ENCODE data around the gene IL15RA. TPM values are rescaled to one million over a fixed set of nuclear protein-coding genes. Genes with fewer than 3 reads are reported as not detected.

Gene IL15RA
- total RNA-seq, 2 experiments from 2014 or later = 23.5 to 25.1 TPM

- intact Hi-C loops (cut with micrococcal nuclease) = no loop called here
- POLR2A ChIA-PET = interaction anchor here (0.5 to 0.6 kb wide), 2 partner anchors 67 to 110 kb away, joined by 3 read pairs; no protein-coding TSS in a partner anchor
- H3K9me3 Mint-ChIP-seq = no peaks in the 10 kb centered on the region
- H3K27me3 Mint-ChIP-seq = no peaks in the 10 kb centered on the region
- CTCF ChIA-PET = interaction anchor here (0.9 to 1.6 kb wide), 2 partner anchors 11 to 79 kb away, joined by 3 read pairs; partner anchors contain the start of genes ANKRD16 and FBH1
- ATAC-seq = no peak
- DNase-seq = no peak
- no peak overlapping the region for H3K27ac Mint-ChIP-seq
- H3K4me3 Mint-ChIP-seq = no peak overlapping the region
- no peak for TF ChIP-seq CTCF (IDR thresholded peaks at IDR 0.05)
- peaks cover 20% of the 10 kb centered on the region for H3K36me3 Mint-ChIP-seq (ENCODE audit: low read depth)
- H3K4me1 Mint-ChIP-seq (ENCODE audit: low read depth) = peaks cover 34% of the 10 kb centered on the region
Observed at GRCh38 chr10:5968681-5969453, 8.5 kb downstream of the IL15RA start.

GRCh38 chr10:5968037-5968680 lies 9.2 kb downstream of the IL15RA start:
- no peak overlapping the region for H3K4me3 Mint-ChIP-seq
- H3K36me3 Mint-ChIP-seq (ENCODE audit: low read depth) = peaks cover 24% of the 10 kb centered on the region
- intact Hi-C loops (cut with micrococcal nuclease) = no loop called here
- peaks cover 28% of the 10 kb centered on the region for H3K4me1 Mint-ChIP-seq (ENCODE audit: low read depth)
- ChIA-PET CTCF (interaction anchor here (0.9 to 1.6 kb wide), 2 partner anchors 10 to 78 kb away, joined by 3 read pairs; partner anchors contain the start of genes ANKRD16 and FBH1), POLR2A (no interaction called here)
- H3K27ac Mint-ChIP-seq = no peak overlapping the region
- TF ChIP-seq CTCF (IDR thresholded peaks at IDR 0.05) = no peak
- DNase-seq = no peak
- ATAC-seq = no peak
- no peaks in the 10 kb centered on the region for H3K9me3 Mint-ChIP-seq
- H3K27me3 Mint-ChIP-seq = no peaks in the 10 kb centered on the region

GRCh38 chr10:5965266-5965665 lies 12.1 kb downstream of the IL15RA start:
- DNase-seq (no peak), ATAC-seq (no peak)
- Mint-ChIP-seq H3K4me3 (no peak overlapping the region), H3K27ac (no peak overlapping the region), H3K36me3 (ENCODE audit: low read depth) (peaks cover 34% of the 10 kb centered on the region), H3K4me1 (ENCODE audit: low read depth) (peaks cover 7% of the 10 kb centered on the region), H3K9me3 (no peaks in the 10 kb centered on the region), H3K27me3 (no peaks in the 10 kb centered on the region)
- intact Hi-C loops (cut with micrococcal nuclease) = no loop called here
- ChIA-PET POLR2A (interaction anchor here (1.0 to 1.3 kb wide), 2 partner anchors 11 to 79 kb away, joined by 3 to 4 read pairs; no protein-coding TSS in a partner anchor), CTCF (no interaction called here)
- TF ChIP-seq CTCF (IDR thresholded peaks at IDR 0.05) = no peak

- intact Hi-C loops (cut with micrococcal nuclease) = no loop called here
- H3K27ac Mint-ChIP-seq = no peak overlapping the region
- ChIA-PET POLR2A (interaction anchor here (1.0 to 1.3 kb wide), 2 partner anchors 12 to 78 kb away, joined by 3 to 4 read pairs; no protein-coding TSS in a partner anchor), CTCF (no interaction called here)
- no peak for ATAC-seq
- H3K27me3 Mint-ChIP-seq = no peaks in the 10 kb centered on the region
- TF ChIP-seq CTCF (IDR thresholded peaks at IDR 0.05) = no peak
- H3K4me1 Mint-ChIP-seq (ENCODE audit: low read depth) = peaks cover 2% of the 10 kb centered on the region
- no peak overlapping the region for H3K4me3 Mint-ChIP-seq
- no peak for DNase-seq
- no peaks in the 10 kb centered on the region for H3K9me3 Mint-ChIP-seq
- peaks cover 36% of the 10 kb centered on the region for H3K36me3 Mint-ChIP-seq (ENCODE audit: low read depth)
Observed at GRCh38 chr10:5964736-5965135, 12.6 kb downstream of the IL15RA start.

- H3K27me3 Mint-ChIP-seq = no peaks in the 10 kb centered on the region
- intact Hi-C loops (cut with micrococcal nuclease) = no loop called here
- no peaks in the 10 kb centered on the region for H3K4me1 Mint-ChIP-seq (ENCODE audit: low read depth)
- peaks cover 36% of the 10 kb centered on the region for H3K36me3 Mint-ChIP-seq (ENCODE audit: low read depth)
- H3K4me3 Mint-ChIP-seq = no peak overlapping the region
- DNase-seq (no peak), ATAC-seq (no peak)
- ChIA-PET POLR2A (no interaction called here), CTCF (no interaction called here)
- no peak for TF ChIP-seq CTCF (IDR thresholded peaks at IDR 0.05)
- no peak overlapping the region for H3K27ac Mint-ChIP-seq
- no peaks in the 10 kb centered on the region for H3K9me3 Mint-ChIP-seq
Observed at GRCh38 chr10:5963591-5963990, 13.8 kb downstream of the IL15RA start.
